HepG2 (cell line): ENCODE data around the gene COMMD7. TPM values are rescaled to one million over a fixed set of nuclear protein-coding genes. Genes with fewer than 3 reads are reported as not detected.
A peak's percentile ranks its signal among the peaks of the same experiment; 100 is the strongest.

ENCODE experiments used
- ATF7-NPFF ChIP-seq: sonication (generic); formaldehyde crosslinking; IDR thresholded peaks from 2 replicates; pipeline ENCODE4 v1.8.1; 2023; ENCODE audit warnings: mild to moderate bottlenecking, low read depth, missing genetic modification reagents, moderate library complexity
- CC2D1A ChIP-seq: sonication (generic); formaldehyde crosslinking; IDR thresholded peaks from 2 replicates; pipeline ENCODE4 v1.8.1; 2023; ENCODE audit warnings: mild to moderate bottlenecking, missing genetic modification reagents
- FOXA3 ChIP-seq: IDR thresholded peaks from 2 replicates; pipeline ENCODE4 v1.6.1; 2016; ENCODE audit warnings: missing genetic modification reagents, missing compliant biosample characterization
- GABPB1 ChIP-seq: IDR thresholded peaks from 2 replicates; pipeline ENCODE4 v1.6.1; 2016; ENCODE audit warnings: mild to moderate bottlenecking, missing genetic modification reagents, moderate library complexity, missing compliant biosample characterization
- GTF2F1 ChIP-seq: fragments of 150-350 bp; IDR thresholded peaks from 2 replicates; pipeline ENCODE4 v1.6.1; 2014; ENCODE audit warnings: low read length
- KLF6 ChIP-seq: IDR thresholded peaks from 2 replicates; pipeline ENCODE4 v1.8.0; 2016; ENCODE audit warnings: missing biosample characterization, missing genetic modification reagents
- MEIS1 ChIP-seq: sonication (generic); formaldehyde crosslinking; IDR thresholded peaks from 2 replicates; pipeline ENCODE4 v1.9.0; 2021; ENCODE audit warnings: mild to moderate bottlenecking, missing genetic modification reagents, moderate library complexity, borderline replicate concordance
- MXI1 ChIP-seq: IDR thresholded peaks from 3 replicates; pipeline ENCODE4 v1.6.1; 2012; ENCODE audit warnings: low read depth, low read length, inconsistent platforms, borderline replicate concordance
- NFKBIZ ChIP-seq: IDR thresholded peaks from 2 replicates; pipeline ENCODE4 v1.6.1; 2018; ENCODE audit warnings: missing genetic modification reagents, missing compliant biosample characterization
- SIN3A ChIP-seq: IDR thresholded peaks from 2 replicates; pipeline ENCODE4 v1.6.1; 2011; ENCODE audit warnings: low read depth, mild to moderate bottlenecking, control low read depth, low read length, borderline replicate concordance
- ZBTB21 ChIP-seq: sonication (generic); formaldehyde crosslinking; IDR thresholded peaks from 2 replicates; pipeline ENCODE4 v1.4.0; 2020; ENCODE audit warnings: missing genetic modification reagents
- ZNF136 ChIP-seq: sonication (generic); formaldehyde crosslinking; IDR thresholded peaks from 2 replicates; pipeline ENCODE4 v1.8.1; 2022; ENCODE audit warnings: low read depth, mild to moderate bottlenecking, moderate library complexity, missing genetic modification reagents
- ZNF180 ChIP-seq: sonication (generic); formaldehyde crosslinking; IDR thresholded peaks from 2 replicates; pipeline ENCODE4 v1.4.0; 2020; ENCODE audit warnings: low read depth, missing genetic modification reagents, borderline replicate concordance
- ZNF274 ChIP-seq: sonication (generic); formaldehyde crosslinking; IDR thresholded peaks from 2 replicates; pipeline ENCODE4 v1.5.1; 2020; ENCODE audit warnings: mild to moderate bottlenecking, missing genetic modification reagents
- ZNF431 ChIP-seq: sonication (generic); formaldehyde crosslinking; IDR thresholded peaks from 2 replicates; pipeline ENCODE4 v1.9.0; 2022; ENCODE audit warnings: missing genetic modification reagents, low read depth, mild to moderate bottlenecking, borderline replicate concordance
- ZNF501 ChIP-seq: sonication (generic); formaldehyde crosslinking; IDR thresholded peaks from 2 replicates; pipeline ENCODE4 v1.5.1; 2020; ENCODE audit warnings: mild to moderate bottlenecking, moderate library complexity, missing genetic modification reagents
- ZNF550 ChIP-seq: sonication (generic); formaldehyde crosslinking; IDR thresholded peaks from 2 replicates; pipeline ENCODE4 v1.4.0; 2020; ENCODE audit warnings: mild to moderate bottlenecking, missing genetic modification reagents, borderline replicate concordance
- ZNF569 ChIP-seq: sonication (generic); formaldehyde crosslinking; IDR thresholded peaks from 2 replicates; pipeline ENCODE4 v1.5.0; 2020; ENCODE audit warnings: mild to moderate bottlenecking, missing genetic modification reagents, moderate library complexity, borderline replicate concordance
- ZNF589 ChIP-seq: sonication (generic); formaldehyde crosslinking; conservative IDR thresholded peaks from 2 replicates; pipeline ENCODE4 v1.8.0; 2022; ENCODE audit warnings: mild to moderate bottlenecking, moderate library complexity, missing genetic modification reagents
- ZNF660 ChIP-seq: sonication (generic); formaldehyde crosslinking; IDR thresholded peaks from 2 replicates; pipeline ENCODE4 v1.5.1; 2020; ENCODE audit warnings: mild to moderate bottlenecking, low read depth, missing genetic modification reagents, borderline replicate concordance
- ZNF776 ChIP-seq: sonication (generic); formaldehyde crosslinking; IDR thresholded peaks from 2 replicates; pipeline ENCODE4 v1.4.0; 2020; ENCODE audit warnings: mild to moderate bottlenecking, missing genetic modification reagents
- polyA plus RNA-seq, 8 experiments: library from polyadenylated mRNA; depleted of rRNA in 3 of 8; stranded (reverse) in 7 of 8; unstranded in 1 of 8; fragments of >200 nt; fragmentation: Illumina TruSeq in 4 of 8; extraction: Trizol in 4 of 8; gene quantifications; 2 replicates each; pipeline versions ENCODE4 v1.2.1 to v1.2.3, GENCODE V29; 2011 to 2016; ENCODE audit warnings: low read depth in 4 of 8, missing spikeins in 1 of 8, mixed read lengths in 1 of 8; ENCODE audit not compliant: insufficient read depth in 1 of 8
- total RNA-seq, 5 experiments: library from RNA; depleted of rRNA; stranded (reverse); fragments of >200 nt; fragmentation: Illumina TruSeq; extraction: Trizol; gene quantifications; 2 replicates each; pipeline ENCODE4 v1.2.3, GENCODE V29; 2016; ENCODE audit warnings: low read depth in 1 of 5
- TF ChIP-seq, protein P1 (sequence below): sonication (generic); formaldehyde crosslinking; IDR thresholded peaks from 2 replicates; pipeline ENCODE4 v1.5.0; 2020; ENCODE audit warnings: mild to moderate bottlenecking, missing genetic modification reagents, borderline replicate concordance
- TF ChIP-seq, protein P2 (sequence below): sonication (generic); formaldehyde crosslinking; IDR thresholded peaks from 2 replicates; pipeline ENCODE4 v1.5.1; 2020; ENCODE audit warnings: missing genetic modification reagents, mild to moderate bottlenecking, borderline replicate concordance

The COMMD7 gene
- total and polyA plus RNA-seq, 2 of the 13 experiments (the other 11 are each of a cell fraction or from before 2014, with no cell fraction given) = 42.1 to 53.3 TPM

DNA sequence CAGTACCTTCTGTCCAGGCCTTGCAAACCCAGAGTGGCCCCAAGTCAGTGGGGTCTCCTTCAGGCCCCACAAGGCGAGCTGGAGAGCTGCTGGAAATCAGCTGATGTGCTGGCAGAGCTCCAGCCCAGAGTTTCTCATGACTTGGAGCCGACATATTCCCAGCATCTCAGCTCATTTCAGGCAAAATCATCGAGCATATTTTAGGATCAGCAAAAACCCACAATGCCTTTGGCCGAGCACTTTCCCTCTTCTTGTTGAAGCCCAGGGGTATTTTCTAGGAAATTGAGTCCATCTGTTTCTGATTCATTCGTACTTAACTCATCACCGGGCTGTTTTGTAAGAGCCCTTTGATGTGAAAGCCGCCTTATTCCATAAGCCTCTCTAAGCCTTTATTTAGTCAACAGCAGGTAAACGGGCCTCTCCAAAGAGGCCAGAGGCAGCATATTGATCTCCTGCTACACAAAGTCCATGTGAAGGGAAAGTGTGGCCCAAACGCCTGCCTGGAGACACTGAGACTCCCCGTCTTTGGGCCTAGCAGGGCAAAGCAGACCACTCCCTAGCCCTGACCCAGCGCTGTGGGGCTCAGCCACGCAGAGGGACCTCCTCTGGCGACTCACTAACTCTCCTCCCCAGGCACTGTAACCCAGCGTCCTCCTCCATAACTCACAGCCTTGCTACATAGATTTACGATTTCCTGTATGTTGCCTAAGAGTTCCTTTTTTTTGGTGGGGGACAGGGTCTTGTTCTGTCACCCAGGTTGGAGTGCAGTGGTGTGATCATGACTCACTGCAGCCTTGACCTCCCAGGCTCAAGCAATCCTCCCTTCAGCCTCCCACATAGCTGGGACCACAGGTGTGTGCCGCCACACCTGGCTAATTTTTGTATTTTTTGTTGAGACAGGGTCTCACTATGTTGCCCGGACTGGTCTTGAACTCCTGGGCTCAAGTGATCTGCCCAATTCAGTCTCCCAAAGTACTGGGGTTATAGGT lies 57.4 kb downstream of the COMMD7 start (continued):
- TF ChIP-seq ZNF431 (CRISPR knock-in tag) = peak; percentile 93; the same call in 1 of the 2 replicates
- no peak for TF ChIP-seq ZNF660
- peak; percentile 71 for TF ChIP-seq GABPB1 (CRISPR knock-in tag)
- TF ChIP-seq ZNF569 = peak; percentile 71; the same call in 1 of the 2 replicates
- peak; percentile 74; the same call in 1 of the 2 replicates for TF ChIP-seq ZBTB21 (CRISPR knock-in tag)
- peak; percentile 85 for TF ChIP-seq ZNF136 (CRISPR knock-in tag)
- TF ChIP-seq NFKBIZ (CRISPR knock-in tag) = peak; percentile 98
- peak; percentile 84 for TF ChIP-seq ZNF589 (CRISPR knock-in tag)
- no peak; the same call in 1 of the 2 replicates for TF ChIP-seq GTF2F1
- TF ChIP-seq, protein P1, sequence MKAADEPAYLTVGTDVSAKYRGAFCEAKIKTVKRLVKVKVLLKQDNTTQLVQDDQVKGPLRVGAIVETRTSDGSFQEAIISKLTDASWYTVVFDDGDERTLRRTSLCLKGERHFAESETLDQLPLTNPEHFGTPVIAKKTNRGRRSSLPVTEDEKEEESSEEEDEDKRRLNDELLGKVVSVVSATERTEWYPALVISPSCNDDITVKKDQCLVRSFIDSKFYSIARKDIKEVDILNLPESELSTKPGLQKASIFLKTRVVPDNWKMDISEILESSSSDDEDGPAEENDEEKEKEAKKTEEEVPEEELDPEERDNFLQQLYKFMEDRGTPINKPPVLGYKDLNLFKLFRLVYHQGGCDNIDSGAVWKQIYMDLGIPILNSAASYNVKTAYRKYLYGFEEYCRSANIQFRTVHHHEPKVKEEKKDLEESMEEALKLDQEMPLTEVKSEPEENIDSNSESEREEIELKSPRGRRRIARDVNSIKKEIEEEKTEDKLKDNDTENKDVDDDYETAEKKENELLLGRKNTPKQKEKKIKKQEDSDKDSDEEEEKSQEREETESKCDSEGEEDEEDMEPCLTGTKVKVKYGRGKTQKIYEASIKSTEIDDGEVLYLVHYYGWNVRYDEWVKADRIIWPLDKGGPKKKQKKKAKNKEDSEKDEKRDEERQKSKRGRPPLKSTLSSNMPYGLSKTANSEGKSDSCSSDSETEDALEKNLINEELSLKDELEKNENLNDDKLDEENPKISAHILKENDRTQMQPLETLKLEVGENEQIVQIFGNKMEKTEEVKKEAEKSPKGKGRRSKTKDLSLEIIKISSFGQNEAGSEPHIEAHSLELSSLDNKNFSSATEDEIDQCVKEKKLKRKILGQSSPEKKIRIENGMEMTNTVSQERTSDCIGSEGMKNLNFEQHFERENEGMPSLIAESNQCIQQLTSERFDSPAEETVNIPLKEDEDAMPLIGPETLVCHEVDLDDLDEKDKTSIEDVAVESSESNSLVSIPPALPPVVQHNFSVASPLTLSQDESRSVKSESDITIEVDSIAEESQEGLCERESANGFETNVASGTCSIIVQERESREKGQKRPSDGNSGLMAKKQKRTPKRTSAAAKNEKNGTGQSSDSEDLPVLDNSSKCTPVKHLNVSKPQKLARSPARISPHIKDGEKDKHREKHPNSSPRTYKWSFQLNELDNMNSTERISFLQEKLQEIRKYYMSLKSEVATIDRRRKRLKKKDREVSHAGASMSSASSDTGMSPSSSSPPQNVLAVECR = peak; percentile 77; the same call in 1 of the 2 replicates
- TF ChIP-seq FOXA3 (CRISPR knock-in tag) = peak; percentile 99
- 0 out of 2 replicates have a peak, but pooled peaks have one; percentile 61 for TF ChIP-seq ZNF550 (CRISPR knock-in tag)
- peak; percentile 95; the same call in 1 of the 2 replicates for TF ChIP-seq MEIS1 (CRISPR knock-in tag)
- peak; percentile 53; the same call in 1 of the 2 replicates for TF ChIP-seq KLF6
- no peak; the same call in none of the 2 replicates for TF ChIP-seq ATF7-NPFF (CRISPR knock-in tag)
- TF ChIP-seq, protein P2, sequence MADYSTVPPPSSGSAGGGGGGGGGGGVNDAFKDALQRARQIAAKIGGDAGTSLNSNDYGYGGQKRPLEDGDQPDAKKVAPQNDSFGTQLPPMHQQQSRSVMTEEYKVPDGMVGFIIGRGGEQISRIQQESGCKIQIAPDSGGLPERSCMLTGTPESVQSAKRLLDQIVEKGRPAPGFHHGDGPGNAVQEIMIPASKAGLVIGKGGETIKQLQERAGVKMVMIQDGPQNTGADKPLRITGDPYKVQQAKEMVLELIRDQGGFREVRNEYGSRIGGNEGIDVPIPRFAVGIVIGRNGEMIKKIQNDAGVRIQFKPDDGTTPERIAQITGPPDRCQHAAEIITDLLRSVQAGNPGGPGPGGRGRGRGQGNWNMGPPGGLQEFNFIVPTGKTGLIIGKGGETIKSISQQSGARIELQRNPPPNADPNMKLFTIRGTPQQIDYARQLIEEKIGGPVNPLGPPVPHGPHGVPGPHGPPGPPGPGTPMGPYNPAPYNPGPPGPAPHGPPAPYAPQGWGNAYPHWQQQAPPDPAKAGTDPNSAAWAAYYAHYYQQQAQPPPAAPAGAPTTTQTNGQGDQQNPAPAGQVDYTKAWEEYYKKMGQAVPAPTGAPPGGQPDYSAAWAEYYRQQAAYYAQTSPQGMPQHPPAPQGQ = peak; percentile 92; the same call in 1 of the 2 replicates
- TF ChIP-seq ZNF274 (CRISPR knock-in tag) = peak; percentile 96
- TF ChIP-seq ZNF180 (CRISPR knock-in tag) = no peak; the same call in 1 of the 2 replicates
- TF ChIP-seq CC2D1A (CRISPR knock-in tag) = peak; percentile 68
- peak; percentile 85 for TF ChIP-seq ZNF776 (CRISPR knock-in tag)
- TF ChIP-seq SIN3A = no peak
- TF ChIP-seq ZNF501 (CRISPR knock-in tag) = peak; percentile 82; the same call in 1 of the 2 replicates
- peak; percentile 82; the same call in 1 of the 3 replicates for TF ChIP-seq MXI1
